K562 (cell line): ENCODE measurements around the gene HSF5. TPM values are rescaled to one million over a fixed set of nuclear protein-coding genes. Genes with fewer than 3 reads are reported as not detected.

Experiments
- ETV1 ChIP-seq: fragments of 450-650 bp; conservative IDR thresholded peaks from 2 replicates; pipeline ENCODE4 v1.6.1; 2016; ENCODE audit warnings: missing genetic modification characterization, control low read depth, low read depth, missing compliant biosample characterization
- FOXA3 ChIP-seq, 2 experiments: fragments of 450-650 bp in 1 of 2; sonication (generic) in 1 of 2; formaldehyde crosslinking; IDR thresholded peaks in 1 of 2; conservative IDR thresholded peaks in 1 of 2; 2 replicates each; pipeline versions ENCODE4 v1.4.0 to v1.8.0; 2020 to 2022; ENCODE audit warnings: mild to moderate bottlenecking in 2 of 2, missing genetic modification reagents in 1 of 2
- HNRNPUL1 ChIP-seq: fragments of 200-400 bp; formaldehyde crosslinking; IDR thresholded peaks from 2 replicates; pipeline ENCODE4 v1.6.1; 2017; ENCODE audit warnings: low read length
- LCOR ChIP-seq: sonication (generic); formaldehyde crosslinking; IDR thresholded peaks from 2 replicates; pipeline ENCODE4 v1.8.0; 2022; ENCODE audit warnings: mild to moderate bottlenecking, missing genetic modification reagents
- PHB2 ChIP-seq: fragments of 450-650 bp; IDR thresholded peaks from 2 replicates; pipeline ENCODE4 v1.6.1; 2017; ENCODE audit warnings: low read depth
- PYGO2 ChIP-seq: fragments of 450-650 bp; IDR thresholded peaks from 2 replicates; pipeline ENCODE4 v1.6.1; 2016; ENCODE audit warnings: mild to moderate bottlenecking, missing genetic modification characterization, moderate library complexity, missing compliant biosample characterization
- SP2 ChIP-seq: IDR thresholded peaks from 2 replicates; pipeline ENCODE4 v1.6.1; 2011; ENCODE audit warnings: mild to moderate bottlenecking, low read depth, low read length, moderate library complexity; ENCODE audit not compliant: poor library complexity, severe bottlenecking; ENCODE audit errors: extremely low read depth
- TAF1 ChIP-seq: IDR thresholded peaks from 2 replicates; pipeline ENCODE4 v1.6.1; 2011; ENCODE audit warnings: mild to moderate bottlenecking, low read length, moderate library complexity; ENCODE audit not compliant: insufficient read depth, control insufficient read depth, severe bottlenecking; ENCODE audit errors: extremely low read depth
- ZC3H4 ChIP-seq: sonication (generic); formaldehyde crosslinking; IDR thresholded peaks from 2 replicates; pipeline ENCODE4 v1.9.0; 2021; ENCODE audit warnings: missing genetic modification reagents, borderline replicate concordance
- ZNF134 ChIP-seq: fragments of 250-450 bp; sonication (Bioruptor Pico); conservative IDR thresholded peaks from 2 replicates; pipeline ENCODE4 v1.4.0; 2020
- ZNF316 ChIP-seq: fragments of 450-650 bp; IDR thresholded peaks from 2 replicates; pipeline ENCODE4 v1.6.1; 2016
- polyA plus RNA-seq, 8 experiments: library from polyadenylated mRNA; depleted of rRNA in 4 of 8; stranded (reverse) in 5 of 8; unstranded in 3 of 8; fragments of >200 nt; fragmentation: Nextera tagmentation in 2 of 8; fragmentation: Illumina TruSeq in 1 of 8; extraction: Ambion mirVana in 2 of 8; extraction: Trizol in 1 of 8; gene quantifications; 2 replicates each; pipeline versions ENCODE4 v1.2.1 to v1.2.3, GENCODE V29; 2011 to 2014; ENCODE audit warnings: inconsistent platforms in 1 of 8, missing spikeins in 1 of 8
- total RNA-seq, 7 experiments: library from RNA; depleted of rRNA in 6 of 7; stranded (reverse); fragments of >200 nt in 6 of 7; fragmentation: Illumina TruSeq in 2 of 7; extraction: Trizol in 2 of 7; gene quantifications; 2 replicates each; pipeline versions ENCODE4 v1.2.1 to v1.2.3, GENCODE V29; 2011 to 2021; ENCODE audit warnings: low replicate concordance in 1 of 7
- TF ChIP-seq, protein P1 (sequence below): fragments of 250-450 bp; sonication (Bioruptor Pico); IDR thresholded peaks from 2 replicates; pipeline ENCODE4 v1.5.0; 2022; ENCODE audit warnings: mild to moderate bottlenecking
- TF ChIP-seq, protein P2 (sequence below): fragments of 450-650 bp; IDR thresholded peaks from one replicate; pipeline ENCODE4 v1.6.1; 2018; ENCODE audit warnings: mild to moderate bottlenecking, moderate library complexity; ENCODE audit not compliant: partially characterized antibody
- TF ChIP-seq, protein P3 (sequence below), 2 experiments: fragments of 450-650 bp in 1 of 2; IDR thresholded peaks; 2 replicates each; pipeline ENCODE4 v1.6.1; 2011 to 2017; ENCODE audit warnings: low read depth in 2 of 2, antibody characterized with exemption in 1 of 2, borderline replicate concordance in 1 of 2, low read length in 1 of 2, mild to moderate bottlenecking in 1 of 2, mixed read lengths in 1 of 2; ENCODE audit not compliant: control insufficient read depth in 1 of 2
- TF ChIP-seq, protein P4 (sequence below): sonication (generic); formaldehyde crosslinking; IDR thresholded peaks from 2 replicates; pipeline ENCODE4 v1.9.0; 2022; ENCODE audit warnings: mild to moderate bottlenecking, missing genetic modification reagents
- TF ChIP-seq, protein P5 (sequence below): fragments of 450-650 bp; formaldehyde crosslinking; IDR thresholded peaks from 2 replicates; pipeline ENCODE4 v1.4.0; 2022; ENCODE audit warnings: missing genetic modification characterization

The HSF5 gene
- total and polyA plus RNA-seq, 9 of the 15 experiments (the other 6 are each of a cell fraction or from before 2014, with no cell fraction given): 0.04 TPM; not detected in 8

DNA sequence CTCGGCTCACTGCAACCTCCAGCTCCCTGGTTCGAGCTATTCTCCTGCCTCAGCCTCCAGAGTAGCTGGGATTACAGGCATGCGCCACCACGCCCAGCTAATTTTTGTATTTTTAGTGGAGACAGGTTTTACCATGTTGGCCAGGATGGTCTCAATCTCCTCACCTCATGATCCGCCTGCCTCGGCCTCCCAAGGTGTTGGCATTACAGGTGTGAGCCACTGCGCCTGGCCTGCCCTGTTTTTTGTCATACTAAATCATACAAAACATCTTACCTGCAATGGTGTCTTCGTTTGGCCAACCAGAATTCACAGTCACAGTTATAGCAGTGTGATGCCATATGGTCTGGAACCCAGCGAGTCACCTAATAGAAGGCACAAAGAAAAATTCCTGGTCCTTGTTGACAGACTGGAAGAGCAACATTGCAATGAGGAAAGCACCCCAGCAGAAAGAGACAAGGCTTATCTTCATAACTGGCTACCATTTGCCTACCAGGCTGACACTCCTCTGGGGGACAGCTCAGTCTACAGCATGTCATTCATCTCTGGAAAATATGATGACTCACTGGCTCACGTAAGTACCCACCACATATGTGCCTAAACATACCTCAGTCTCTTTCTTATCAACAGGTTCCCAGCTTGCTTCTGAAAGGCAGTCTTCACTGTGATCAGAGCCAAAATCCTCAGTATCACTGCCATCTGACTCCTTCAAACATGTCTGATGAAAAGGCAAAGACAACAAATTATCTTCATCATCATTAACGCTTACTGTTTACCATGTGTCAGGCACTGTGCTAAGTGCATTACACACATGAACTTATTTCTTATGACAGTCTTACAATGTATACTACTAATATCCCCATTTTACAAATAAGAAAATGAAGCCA, 4.3 kb upstream of the HSF5 start (continued):
- no peak for TF ChIP-seq SP2
- TF ChIP-seq ZNF316: peak; percentile 98
- TF ChIP-seq, protein P1, sequence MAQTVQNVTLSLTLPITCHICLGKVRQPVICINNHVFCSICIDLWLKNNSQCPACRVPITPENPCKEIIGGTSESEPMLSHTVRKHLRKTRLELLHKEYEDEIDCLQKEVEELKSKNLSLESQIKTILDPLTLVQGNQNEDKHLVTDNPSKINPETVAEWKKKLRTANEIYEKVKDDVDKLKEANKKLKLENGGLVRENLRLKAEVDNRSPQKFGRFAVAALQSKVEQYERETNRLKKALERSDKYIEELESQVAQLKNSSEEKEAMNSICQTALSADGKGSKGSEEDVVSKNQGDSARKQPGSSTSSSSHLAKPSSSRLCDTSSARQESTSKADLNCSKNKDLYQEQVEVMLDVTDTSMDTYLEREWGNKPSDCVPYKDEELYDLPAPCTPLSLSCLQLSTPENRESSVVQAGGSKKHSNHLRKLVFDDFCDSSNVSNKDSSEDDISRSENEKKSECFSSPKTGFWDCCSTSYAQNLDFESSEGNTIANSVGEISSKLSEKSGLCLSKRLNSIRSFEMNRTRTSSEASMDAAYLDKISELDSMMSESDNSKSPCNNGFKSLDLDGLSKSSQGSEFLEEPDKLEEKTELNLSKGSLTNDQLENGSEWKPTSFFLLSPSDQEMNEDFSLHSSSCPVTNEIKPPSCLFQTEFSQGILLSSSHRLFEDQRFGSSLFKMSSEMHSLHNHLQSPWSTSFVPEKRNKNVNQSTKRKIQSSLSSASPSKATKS (CRISPR knock-in tag): no peak
- TF ChIP-seq FOXA3 (CRISPR knock-in tag; conservative IDR thresholded peaks at IDR 0.05 in 1 of 2, IDR thresholded peaks at IDR 0.05 in 1 of 2): 0 out of 4 replicates have a peak, but pooled peaks of 1 of the 2 experiments have one; percentile 26
- TF ChIP-seq ZC3H4: no peak
- TF ChIP-seq, protein P2, sequence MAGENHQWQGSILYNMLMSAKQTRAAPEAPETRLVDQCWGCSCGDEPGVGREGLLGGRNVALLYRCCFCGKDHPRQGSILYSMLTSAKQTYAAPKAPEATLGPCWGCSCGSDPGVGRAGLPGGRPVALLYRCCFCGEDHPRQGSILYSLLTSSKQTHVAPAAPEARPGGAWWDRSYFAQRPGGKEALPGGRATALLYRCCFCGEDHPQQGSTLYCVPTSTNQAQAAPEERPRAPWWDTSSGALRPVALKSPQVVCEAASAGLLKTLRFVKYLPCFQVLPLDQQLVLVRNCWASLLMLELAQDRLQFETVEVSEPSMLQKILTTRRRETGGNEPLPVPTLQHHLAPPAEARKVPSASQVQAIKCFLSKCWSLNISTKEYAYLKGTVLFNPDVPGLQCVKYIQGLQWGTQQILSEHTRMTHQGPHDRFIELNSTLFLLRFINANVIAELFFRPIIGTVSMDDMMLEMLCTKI: no peak
- no peak; the same call in 1 of the 2 replicates for TF ChIP-seq ETV1 (tag)
- peak; percentile 85 for TF ChIP-seq PHB2
- TF ChIP-seq, protein P3, sequence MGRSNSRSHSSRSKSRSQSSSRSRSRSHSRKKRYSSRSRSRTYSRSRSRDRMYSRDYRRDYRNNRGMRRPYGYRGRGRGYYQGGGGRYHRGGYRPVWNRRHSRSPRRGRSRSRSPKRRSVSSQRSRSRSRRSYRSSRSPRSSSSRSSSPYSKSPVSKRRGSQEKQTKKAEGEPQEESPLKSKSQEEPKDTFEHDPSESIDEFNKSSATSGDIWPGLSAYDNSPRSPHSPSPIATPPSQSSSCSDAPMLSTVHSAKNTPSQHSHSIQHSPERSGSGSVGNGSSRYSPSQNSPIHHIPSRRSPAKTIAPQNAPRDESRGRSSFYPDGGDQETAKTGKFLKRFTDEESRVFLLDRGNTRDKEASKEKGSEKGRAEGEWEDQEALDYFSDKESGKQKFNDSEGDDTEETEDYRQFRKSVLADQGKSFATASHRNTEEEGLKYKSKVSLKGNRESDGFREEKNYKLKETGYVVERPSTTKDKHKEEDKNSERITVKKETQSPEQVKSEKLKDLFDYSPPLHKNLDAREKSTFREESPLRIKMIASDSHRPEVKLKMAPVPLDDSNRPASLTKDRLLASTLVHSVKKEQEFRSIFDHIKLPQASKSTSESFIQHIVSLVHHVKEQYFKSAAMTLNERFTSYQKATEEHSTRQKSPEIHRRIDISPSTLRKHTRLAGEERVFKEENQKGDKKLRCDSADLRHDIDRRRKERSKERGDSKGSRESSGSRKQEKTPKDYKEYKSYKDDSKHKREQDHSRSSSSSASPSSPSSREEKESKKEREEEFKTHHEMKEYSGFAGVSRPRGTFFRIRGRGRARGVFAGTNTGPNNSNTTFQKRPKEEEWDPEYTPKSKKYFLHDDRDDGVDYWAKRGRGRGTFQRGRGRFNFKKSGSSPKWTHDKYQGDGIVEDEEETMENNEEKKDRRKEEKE (IDR thresholded peaks at IDR 0.05; ENCODE audit: borderline replicate concordance in 1 of 2, control insufficient read depth in 1 of 2, low read depth in 2 of 2, low read length in 1 of 2): 0 out of 4 replicates have a peak, but pooled peaks of 1 of the 2 experiments have one; percentile 50
- TF ChIP-seq, protein P4, sequence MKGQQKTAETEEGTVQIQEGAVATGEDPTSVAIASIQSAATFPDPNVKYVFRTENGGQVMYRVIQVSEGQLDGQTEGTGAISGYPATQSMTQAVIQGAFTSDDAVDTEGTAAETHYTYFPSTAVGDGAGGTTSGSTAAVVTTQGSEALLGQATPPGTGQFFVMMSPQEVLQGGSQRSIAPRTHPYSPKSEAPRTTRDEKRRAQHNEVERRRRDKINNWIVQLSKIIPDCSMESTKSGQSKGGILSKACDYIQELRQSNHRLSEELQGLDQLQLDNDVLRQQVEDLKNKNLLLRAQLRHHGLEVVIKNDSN (CRISPR knock-in tag): no peak
- TF ChIP-seq HNRNPUL1: no peak
- TF ChIP-seq, protein P5, sequence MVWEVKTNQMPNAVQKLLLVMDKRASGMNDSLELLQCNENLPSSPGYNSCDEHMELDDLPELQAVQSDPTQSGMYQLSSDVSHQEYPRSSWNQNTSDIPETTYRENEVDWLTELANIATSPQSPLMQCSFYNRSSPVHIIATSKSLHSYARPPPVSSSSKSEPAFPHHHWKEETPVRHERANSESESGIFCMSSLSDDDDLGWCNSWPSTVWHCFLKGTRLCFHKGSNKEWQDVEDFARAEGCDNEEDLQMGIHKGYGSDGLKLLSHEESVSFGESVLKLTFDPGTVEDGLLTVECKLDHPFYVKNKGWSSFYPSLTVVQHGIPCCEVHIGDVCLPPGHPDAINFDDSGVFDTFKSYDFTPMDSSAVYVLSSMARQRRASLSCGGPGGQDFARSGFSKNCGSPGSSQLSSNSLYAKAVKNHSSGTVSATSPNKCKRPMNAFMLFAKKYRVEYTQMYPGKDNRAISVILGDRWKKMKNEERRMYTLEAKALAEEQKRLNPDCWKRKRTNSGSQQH (CRISPR knock-in tag): no peak
- no peak for TF ChIP-seq PYGO2 (tag)
- peak; percentile 99 for TF ChIP-seq LCOR (CRISPR knock-in tag)
- peak; percentile 41 for TF ChIP-seq TAF1
- TF ChIP-seq ZNF134 (CRISPR knock-in tag): no peak
